Measurements from ENCODE around the gene ZNRF3. TPM values are rescaled to one million over a fixed set of nuclear protein-coding genes. Genes with fewer than 3 reads are reported as not detected.
A peak's percentile ranks its signal among the peaks of the same experiment; 100 is the strongest.

The ZNRF3 gene
- total and polyA plus RNA-seq, 4 donors = 3.5 to 10.2 (median 6.9) TPM

DNA sequence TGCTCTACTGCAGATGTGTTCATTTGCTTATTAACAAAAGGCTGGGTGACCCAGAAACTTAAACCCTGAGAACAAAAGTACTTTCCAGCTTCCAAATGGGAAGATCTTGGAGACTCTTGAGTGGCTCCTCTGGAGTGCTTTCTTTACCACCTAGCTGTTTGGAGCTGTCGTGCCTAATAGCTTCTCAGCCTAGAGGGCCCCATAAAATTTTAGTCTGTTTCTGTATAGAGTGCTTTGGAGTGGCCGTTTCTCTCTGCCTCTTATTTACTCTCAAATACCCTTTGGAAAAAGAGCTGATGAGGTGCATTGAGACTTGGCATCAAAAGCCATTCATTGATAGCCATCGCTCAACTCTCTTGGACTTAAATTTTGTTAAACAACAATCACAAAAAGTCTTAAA, 50.7 kb downstream of the ZNRF3 start:
- H3K27ac ChIP-seq (ENCODE audit: low read depth in 1 of 2, low read length in 1 of 2) = no peak overlapping the region

DNA sequence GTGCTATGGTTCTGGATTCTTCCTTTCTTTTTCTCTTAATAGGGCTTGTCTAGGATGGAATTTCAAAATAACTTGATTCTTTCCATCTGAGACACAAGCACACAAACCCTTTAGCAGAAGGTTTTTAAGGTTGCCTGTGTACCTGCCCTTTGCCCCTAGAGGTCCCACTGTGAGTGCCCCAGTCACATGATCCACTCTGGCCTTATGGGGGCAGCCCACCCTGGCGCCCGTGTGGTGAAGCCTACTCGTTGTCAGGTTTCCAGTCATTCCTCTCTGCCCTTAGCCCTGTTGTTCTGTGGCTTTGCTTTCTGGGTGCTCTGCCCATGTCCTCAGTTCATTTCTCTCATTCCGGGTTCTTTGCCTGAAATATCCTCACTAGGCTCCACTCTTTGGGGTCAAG, 51.8 kb downstream of the ZNRF3 start:
- H3K27ac ChIP-seq (ENCODE audit: low read depth in 1 of 2, low read length in 1 of 2) = peak overlapping the region in 1 of 2 donors; percentile 6
- H3K4me1 ChIP-seq (ENCODE audit: control insufficient read depth in 5 of 5, insufficient read depth in 5 of 5, low read length in 5 of 5) = peaks cover 7 to 32% (median 13%) of the 10 kb centered on the region in 5 donors
- no peaks in the 10 kb centered on the region for H3K9me3 ChIP-seq (ENCODE audit: control insufficient read depth in 4 of 4, insufficient read depth in 3 of 4, low read length in 3 of 4)
- DNase-seq = no peak
- no peak overlapping the region for H3K9ac ChIP-seq (ENCODE audit: insufficient read depth in 1 of 2, low read length in 2 of 2)
- no peaks in the 10 kb centered on the region for H3K27me3 ChIP-seq (ENCODE audit: control insufficient read depth in 3 of 3, insufficient read depth in 3 of 3, low read length in 2 of 3)
- WGBS, 2 donors = 76 to 95% methylated on average over 4 of the region's 4 CpGs
- no peak for ATAC-seq (ENCODE audit: insufficient read depth, low FRiP score)
- H3K4me3 ChIP-seq = no peak overlapping the region
- no peaks in the 10 kb centered on the region for H3K36me3 ChIP-seq (ENCODE audit: control insufficient read depth in 4 of 4, insufficient read depth in 4 of 4, low read length in 4 of 4)
- TF ChIP-seq, protein P1, sequence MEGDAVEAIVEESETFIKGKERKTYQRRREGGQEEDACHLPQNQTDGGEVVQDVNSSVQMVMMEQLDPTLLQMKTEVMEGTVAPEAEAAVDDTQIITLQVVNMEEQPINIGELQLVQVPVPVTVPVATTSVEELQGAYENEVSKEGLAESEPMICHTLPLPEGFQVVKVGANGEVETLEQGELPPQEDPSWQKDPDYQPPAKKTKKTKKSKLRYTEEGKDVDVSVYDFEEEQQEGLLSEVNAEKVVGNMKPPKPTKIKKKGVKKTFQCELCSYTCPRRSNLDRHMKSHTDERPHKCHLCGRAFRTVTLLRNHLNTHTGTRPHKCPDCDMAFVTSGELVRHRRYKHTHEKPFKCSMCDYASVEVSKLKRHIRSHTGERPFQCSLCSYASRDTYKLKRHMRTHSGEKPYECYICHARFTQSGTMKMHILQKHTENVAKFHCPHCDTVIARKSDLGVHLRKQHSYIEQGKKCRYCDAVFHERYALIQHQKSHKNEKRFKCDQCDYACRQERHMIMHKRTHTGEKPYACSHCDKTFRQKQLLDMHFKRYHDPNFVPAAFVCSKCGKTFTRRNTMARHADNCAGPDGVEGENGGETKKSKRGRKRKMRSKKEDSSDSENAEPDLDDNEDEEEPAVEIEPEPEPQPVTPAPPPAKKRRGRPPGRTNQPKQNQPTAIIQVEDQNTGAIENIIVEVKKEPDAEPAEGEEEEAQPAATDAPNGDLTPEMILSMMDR (IDR thresholded peaks at IDR 0.05; ENCODE audit: control extremely low read depth, extremely low read depth) = no peak

More for the DNA sequence above, 50.7 kb downstream of the ZNRF3 start:
- ATAC-seq (ENCODE audit: insufficient read depth, low FRiP score) (no peak), DNase-seq (no peak)
- Histone ChIP-seq H3K9me3 (ENCODE audit: control insufficient read depth in 4 of 4, insufficient read depth in 3 of 4, low read length in 3 of 4) (no peaks in the 10 kb centered on the region), H3K9ac (ENCODE audit: insufficient read depth in 1 of 2, low read length in 2 of 2) (no peak overlapping the region), H3K27me3 (ENCODE audit: control insufficient read depth in 3 of 3, insufficient read depth in 3 of 3, low read length in 2 of 3) (no peaks in the 10 kb centered on the region), H3K36me3 (ENCODE audit: control insufficient read depth in 4 of 4, insufficient read depth in 4 of 4, low read length in 4 of 4) (no peaks in the 10 kb centered on the region), H3K4me3 (no peak overlapping the region), H3K4me1 (ENCODE audit: control insufficient read depth in 5 of 5, insufficient read depth in 5 of 5, low read length in 5 of 5) (peaks cover 11 to 26% (median 15%) of the 10 kb centered on the region in 5 donors)
- TF ChIP-seq, protein P1 (IDR thresholded peaks at IDR 0.05; ENCODE audit: control extremely low read depth, extremely low read depth) = no peak
- WGBS, 2 donors = 59 to 82% methylated on average over 3 of the region's 3 CpGs

- TF ChIP-seq, protein P1 (IDR thresholded peaks at IDR 0.05; ENCODE audit: control extremely low read depth, extremely low read depth) = no peak
- 97 to 99% methylated on average over 4 of the region's 4 CpGs for WGBS, 2 donors
Observed at GRCh38 chr22:28935713-28936112, 52.3 kb downstream of the ZNRF3 start.

DNA sequence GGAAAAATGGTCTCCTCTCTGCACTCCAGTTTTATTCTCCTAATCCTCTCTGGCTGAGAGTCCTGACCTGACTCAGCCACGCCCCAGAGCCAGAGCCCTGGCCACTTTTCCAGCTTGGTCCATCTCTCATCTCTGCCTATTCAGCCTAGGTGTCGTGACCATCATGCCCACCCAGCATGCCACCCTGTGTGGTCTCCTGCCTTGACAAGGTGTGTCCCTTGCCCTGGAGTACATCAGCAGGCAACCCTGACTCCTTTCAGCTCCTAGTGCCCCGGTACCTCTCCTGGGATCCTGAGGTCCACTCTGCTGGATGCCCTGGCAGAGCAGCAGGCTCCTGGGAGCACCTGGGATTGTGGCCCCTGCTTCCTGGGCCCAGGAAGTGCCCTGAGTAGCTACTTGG, 52.8 kb downstream of the ZNRF3 start:
- H3K4me1 ChIP-seq (ENCODE audit: control insufficient read depth in 5 of 5, insufficient read depth in 5 of 5, low read length in 5 of 5) = peaks cover 3 to 26% (median 5%) of the 10 kb centered on the region in 5 donors
- WGBS, 2 donors = 94% methylated on average over 3 of the region's 3 CpGs
- DNase-seq = no peak
- H3K9me3 ChIP-seq (ENCODE audit: control insufficient read depth in 4 of 4, insufficient read depth in 3 of 4, low read length in 3 of 4) = no peaks in the 10 kb centered on the region
- no peak overlapping the region for H3K9ac ChIP-seq (ENCODE audit: insufficient read depth in 1 of 2, low read length in 2 of 2)
- no peaks in the 10 kb centered on the region for H3K27me3 ChIP-seq (ENCODE audit: control insufficient read depth in 3 of 3, insufficient read depth in 3 of 3, low read length in 2 of 3)
- H3K4me3 ChIP-seq = no peak overlapping the region
- no peaks in the 10 kb centered on the region for H3K36me3 ChIP-seq (ENCODE audit: control insufficient read depth in 4 of 4, insufficient read depth in 4 of 4, low read length in 4 of 4)
- no peak overlapping the region for H3K27ac ChIP-seq (ENCODE audit: low read depth in 1 of 2, low read length in 1 of 2)
- ATAC-seq (ENCODE audit: insufficient read depth, low FRiP score) = no peak
- TF ChIP-seq, protein P1 (IDR thresholded peaks at IDR 0.05; ENCODE audit: control extremely low read depth, extremely low read depth) = no peak

More at GRCh38 chr22:28935713-28936112, 52.3 kb downstream of the ZNRF3 start:
- DNase-seq = no peak
- no peaks in the 10 kb centered on the region for H3K27me3 ChIP-seq (ENCODE audit: control insufficient read depth in 3 of 3, insufficient read depth in 3 of 3, low read length in 2 of 3)
- no peak overlapping the region for H3K9ac ChIP-seq (ENCODE audit: insufficient read depth in 1 of 2, low read length in 2 of 2)
- ATAC-seq (ENCODE audit: insufficient read depth, low FRiP score) = no peak
- no peaks in the 10 kb centered on the region for H3K9me3 ChIP-seq (ENCODE audit: control insufficient read depth in 4 of 4, insufficient read depth in 3 of 4, low read length in 3 of 4)
- H3K27ac ChIP-seq (ENCODE audit: low read depth in 1 of 2, low read length in 1 of 2) = no peak overlapping the region
- H3K4me1 ChIP-seq (ENCODE audit: control insufficient read depth in 5 of 5, insufficient read depth in 5 of 5, low read length in 5 of 5) = peaks cover 6 to 30% (median 9%) of the 10 kb centered on the region in 5 donors
- H3K4me3 ChIP-seq = no peak overlapping the region
- no peaks in the 10 kb centered on the region for H3K36me3 ChIP-seq (ENCODE audit: control insufficient read depth in 4 of 4, insufficient read depth in 4 of 4, low read length in 4 of 4)

Data from lung (tissue), 12 donors.